Left forelimb (tissue), 1 donor: Measurements from ENCODE around the gene TDRD15.
"Not testable (repeated sequence)": the region's sequence is repeated elsewhere in the genome, so short reads cannot be mapped to it uniquely, and the experiment has no call there.

Experiments used
- DNase-seq: peaks from one replicate; pipeline ENCODE4 v3.0.0-alpha.2; 2018; ENCODE audit warnings: low spot score

The TDRD15 gene

GRCh38 chr2:21146638-21147037 is 22.9 kb downstream of the TDRD15 start:
- DNase-seq = no peak

DNA sequence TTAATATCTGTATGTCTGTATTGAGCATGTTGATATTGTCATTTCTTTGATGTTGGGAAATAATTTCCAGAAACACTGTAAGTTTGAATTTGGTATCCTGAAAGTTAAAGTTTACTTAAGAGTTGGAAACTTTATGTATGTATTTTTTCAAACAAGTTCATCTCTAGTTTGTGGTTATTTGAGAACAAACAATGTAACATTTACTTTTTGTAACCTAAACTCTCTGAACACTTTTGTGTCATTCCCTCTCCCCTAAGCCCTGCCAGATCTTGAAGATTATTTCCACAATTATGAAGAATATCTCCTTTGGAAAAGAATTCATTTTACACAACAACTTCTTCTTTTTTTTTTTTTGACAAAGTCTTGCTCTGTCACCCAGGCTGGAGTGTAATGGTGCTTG is 24.9 kb downstream of the TDRD15 start:
- no peak for DNase-seq

GRCh38 chr2:21151234-21151633 is 27.5 kb downstream of the TDRD15 start:
- not testable (repeated sequence) for DNase-seq

DNA sequence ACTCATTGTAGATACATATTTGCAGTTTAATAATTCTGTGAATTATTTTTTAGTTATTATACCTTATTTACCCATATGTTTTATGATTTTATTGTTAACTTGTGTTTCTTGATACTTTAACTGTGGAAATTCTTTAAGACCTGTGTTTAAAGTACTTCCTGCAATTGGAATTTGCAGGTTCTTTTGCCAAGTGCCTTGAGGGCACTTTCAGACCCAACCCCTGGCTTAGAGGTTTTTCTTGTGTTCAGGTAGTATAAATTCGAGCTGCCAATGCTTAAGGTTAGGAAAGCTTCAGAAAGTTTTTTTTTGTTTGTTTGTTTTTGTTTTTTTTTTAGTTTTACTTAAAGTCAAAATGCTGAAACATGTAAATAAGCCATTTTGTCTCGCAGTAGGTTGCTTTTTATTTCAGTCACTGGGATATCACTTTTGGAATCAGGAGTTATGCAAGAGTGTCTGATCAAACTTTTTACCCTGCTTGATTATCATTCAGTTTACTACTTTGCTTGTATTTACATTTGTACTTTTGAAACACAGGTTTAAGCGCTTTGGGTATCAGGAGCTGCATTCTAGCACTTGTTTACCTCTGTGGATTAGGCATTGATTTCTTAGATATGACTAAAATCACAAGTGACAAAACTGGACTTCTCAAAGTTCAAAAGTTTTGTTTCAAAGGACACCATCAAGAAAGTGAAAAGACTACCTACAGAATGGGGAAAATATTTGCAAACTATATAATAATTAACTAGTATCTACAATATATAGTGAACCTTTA is 31.8 kb downstream of the TDRD15 start:
- DNase-seq = no peak

DNA sequence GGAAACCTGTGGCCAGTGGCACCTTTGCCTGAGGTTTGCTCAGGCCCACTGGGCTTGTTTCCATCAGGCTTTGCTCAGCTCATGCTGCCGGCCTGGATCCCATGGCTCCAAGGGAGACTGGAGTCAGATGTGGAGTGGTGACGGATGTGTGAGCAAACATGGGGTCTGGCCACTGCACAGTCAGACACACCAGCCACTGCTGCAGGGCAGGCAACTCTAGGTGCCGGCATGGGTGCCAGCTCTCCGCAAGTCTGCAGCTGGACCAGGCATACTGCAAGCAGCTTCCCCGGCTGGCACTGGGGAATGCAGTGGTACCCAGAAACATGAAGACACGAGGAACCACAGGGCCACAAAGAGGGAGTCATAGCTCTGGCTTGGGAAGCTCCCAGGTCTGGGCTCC is 37.4 kb downstream of the TDRD15 start:
- DNase-seq = no peak

- no peak for DNase-seq
Observed at GRCh38 chr2:21161832-21162614, 38.3 kb downstream of the TDRD15 start.

- DNase-seq = no peak
Observed at GRCh38 chr2:21162615-21162878, 38.8 kb downstream of the TDRD15 start.

DNA sequence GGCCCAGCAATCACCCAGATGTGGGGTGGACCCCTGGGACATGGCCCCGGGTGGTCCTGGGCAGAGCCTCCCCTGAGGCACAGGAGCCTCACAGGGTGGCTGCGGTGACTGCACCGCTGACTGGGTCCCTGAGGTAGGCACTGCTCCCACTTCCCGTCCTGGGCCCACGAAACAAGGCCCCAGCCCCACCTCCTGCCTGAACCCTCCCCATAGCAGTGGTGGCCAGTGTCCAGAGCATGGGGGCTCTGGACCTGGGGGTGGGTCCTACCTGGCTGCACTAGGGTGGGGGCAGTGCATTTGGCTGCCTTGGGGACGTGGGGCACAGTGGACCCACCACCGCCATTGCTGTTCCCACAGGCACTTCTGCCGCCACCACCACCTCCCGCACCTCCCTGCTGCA is 39.4 kb downstream of the TDRD15 start:
- DNase-seq = no peak

- no peak for DNase-seq
Observed at GRCh38 chr2:21165350-21165749, 41.6 kb downstream of the TDRD15 start.

DNA sequence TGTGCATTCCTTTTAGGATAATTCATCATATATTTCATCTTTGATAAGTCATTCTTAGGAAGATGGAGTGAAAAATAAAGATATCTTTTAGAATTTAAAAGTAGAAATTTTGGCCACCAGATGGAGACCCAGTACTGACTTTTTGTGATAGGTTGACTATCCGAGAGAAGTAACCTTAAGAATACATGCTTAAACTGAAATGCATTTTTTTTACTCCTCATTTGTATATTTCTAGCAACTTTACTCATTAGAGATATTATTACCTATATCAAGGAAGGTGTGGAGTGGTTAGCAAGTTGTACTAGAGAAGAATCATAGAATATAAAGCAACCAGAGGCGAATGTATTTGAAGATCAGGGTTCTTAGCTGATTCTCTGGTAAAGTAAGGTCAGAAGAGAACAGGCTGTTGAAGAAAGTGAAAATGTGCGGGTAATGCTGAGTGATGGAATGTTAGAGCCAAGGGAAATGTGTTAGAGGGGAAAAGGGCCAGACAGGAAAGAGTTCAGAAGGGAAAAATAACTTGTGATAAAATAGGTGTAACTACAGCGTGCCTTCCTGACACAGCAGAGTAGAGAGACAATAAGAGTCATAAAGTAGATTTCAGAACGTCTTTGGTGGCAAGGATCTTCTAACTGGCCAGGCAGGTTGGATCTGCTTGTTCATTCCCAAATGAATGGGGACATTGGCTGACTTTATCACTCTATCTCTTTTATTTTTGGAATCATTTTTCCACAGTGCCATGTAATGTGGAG is 52.3 kb downstream of the TDRD15 start:
- DNase-seq = no peak

- no peak for DNase-seq
Observed at GRCh38 chr2:21181957-21182356, 58.2 kb downstream of the TDRD15 start.

DNA sequence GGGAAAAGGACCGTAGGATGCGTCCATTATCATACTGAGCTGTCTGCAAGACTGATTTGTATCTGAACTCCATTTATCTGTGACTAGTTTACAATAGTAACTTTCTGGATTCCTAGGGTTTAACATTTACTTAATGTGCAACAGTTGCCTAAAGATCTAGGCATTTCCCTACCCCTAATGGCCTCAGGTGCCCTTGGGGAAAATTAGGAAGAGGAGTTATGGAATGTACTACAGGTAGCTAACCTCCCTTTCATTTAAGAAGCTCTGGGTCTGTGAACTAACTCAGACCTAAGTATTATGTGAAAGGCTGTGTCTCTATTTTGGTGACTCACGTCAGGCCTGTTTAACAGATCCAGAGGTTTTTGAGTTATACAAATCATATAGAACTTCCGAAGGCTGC is 59.5 kb downstream of the TDRD15 start:
- DNase-seq = no peak

DNA sequence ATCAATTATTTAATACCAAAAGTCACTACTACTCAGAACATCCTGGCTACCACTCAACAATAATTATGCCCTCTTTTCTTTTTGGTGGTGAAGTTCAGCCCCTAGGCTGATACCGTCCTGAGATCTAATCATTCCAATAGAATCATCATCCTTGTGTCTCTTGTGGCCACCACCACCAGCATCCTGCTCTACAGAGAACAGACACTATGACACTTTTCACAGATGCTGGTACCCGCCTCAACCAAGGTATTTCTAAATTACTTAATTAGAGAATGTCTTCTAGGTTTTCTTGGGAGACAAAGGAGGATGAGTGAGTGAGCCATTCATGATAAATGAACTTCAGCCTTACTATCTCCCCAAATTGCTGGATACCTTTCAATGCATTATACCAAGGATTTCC is 60.0 kb downstream of the TDRD15 start:
- DNase-seq = no peak

DNA sequence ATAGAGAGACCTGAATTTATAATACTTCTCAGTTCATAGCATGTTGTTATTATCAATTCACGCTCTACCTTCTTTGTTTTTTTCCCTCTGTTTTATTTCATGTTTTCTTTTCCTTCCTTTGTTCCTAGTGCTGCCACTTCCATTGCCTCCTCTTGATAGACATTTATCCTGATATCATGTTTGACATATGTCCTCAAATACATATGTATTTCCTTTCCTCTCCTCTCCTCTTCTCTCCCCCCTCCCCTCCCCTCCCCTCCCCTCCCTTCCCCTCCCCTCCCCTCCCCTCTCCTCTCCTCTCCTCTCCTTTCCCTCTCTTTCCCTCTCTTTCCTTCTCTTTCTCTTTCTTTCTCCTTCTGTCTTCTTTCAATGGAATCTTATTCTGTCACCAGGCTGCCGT is 67.8 kb downstream of the TDRD15 start:
- no peak for DNase-seq
